ENCODE data around the gene CRIP2.

DNA sequence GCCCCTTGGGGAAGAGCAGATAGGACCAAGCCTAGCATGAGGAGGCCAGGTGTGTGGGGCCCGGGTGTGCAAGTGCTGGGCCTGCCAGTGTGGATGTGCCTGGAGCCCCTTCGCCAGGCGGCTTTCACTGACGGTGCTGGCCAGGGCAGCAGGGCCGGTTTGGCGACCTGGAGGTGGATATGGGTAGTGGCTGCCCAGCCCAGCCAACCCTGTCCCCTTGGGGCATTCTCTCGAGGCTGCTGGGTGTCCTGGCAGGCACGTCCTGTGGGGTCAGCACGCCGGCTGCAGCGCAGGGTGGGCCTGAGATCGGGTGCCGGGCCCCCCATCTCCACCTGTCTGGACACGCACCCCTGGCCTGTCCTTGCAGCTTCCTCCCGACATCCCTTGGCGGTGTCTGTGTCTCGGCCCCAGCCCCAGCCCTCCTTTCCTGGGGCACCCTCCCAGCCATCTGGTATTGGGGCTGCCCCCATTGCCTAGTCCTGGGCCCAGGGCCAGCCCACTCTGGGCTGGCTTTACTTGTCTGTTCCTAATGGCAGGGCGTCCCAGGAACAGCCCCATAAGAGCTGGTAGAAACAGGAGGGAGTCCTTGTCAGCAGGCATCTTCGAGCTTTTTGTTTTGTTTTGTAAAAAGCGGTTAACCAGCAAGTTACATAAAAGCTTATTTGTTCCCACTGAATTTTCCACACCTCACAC is 7.2 kb upstream of the CRIP2 start:
- TF ChIP-seq SP1 (IDR thresholded peaks at IDR 0.05; ENCODE audit: low read depth, low read length), result no peak
- TF ChIP-seq SIN3A (conservative IDR thresholded peaks at IDR 0.05 in 1 of 2, IDR thresholded peaks at IDR 0.05 in 1 of 2; ENCODE audit: low read depth in 1 of 2, low read length in 2 of 2), result no peak
- TF ChIP-seq POLR2A (IDR thresholded peaks at IDR 0.05; ENCODE audit: control extremely low read depth in 1 of 2, low read depth in 2 of 2, low read length in 2 of 2), result no peak
- no peak for TF ChIP-seq CTCF (IDR thresholded peaks at IDR 0.05; ENCODE audit: control extremely low read depth in 1 of 3, insufficient read depth in 1 of 3, low read depth in 1 of 3, low read length in 3 of 3)
- TF ChIP-seq EP300 (IDR thresholded peaks at IDR 0.05; ENCODE audit: borderline replicate concordance in 1 of 2, low read depth in 2 of 2, low read length in 2 of 2), result no peak
- TF ChIP-seq CHD1 (IDR thresholded peaks at IDR 0.05; ENCODE audit: low read depth, low read length), result no peak
- no peak for TF ChIP-seq TCF12 (IDR thresholded peaks at IDR 0.05; ENCODE audit: low read depth, low read length)
- no peak for TF ChIP-seq RFX5 (IDR thresholded peaks at IDR 0.05; ENCODE audit: borderline replicate concordance, low read depth, low read length)
- no peak for TF ChIP-seq POLR2AphosphoS5 (IDR thresholded peaks at IDR 0.05; ENCODE audit: low read depth, low read length)
